CD4-positive, alpha-beta T cell treated with Interleukin-4 for 1 hour (primary cell): ENCODE results near the gene ARNT2.

Experiments used
- DNase-seq, 2 donors: peaks; one replicate each; pipeline ENCODE4 v3.0.0-alpha.2; 2020 to 2022

Gene ARNT2

GRCh38 chr15:80601256-80601655 is 197.1 kb downstream of the ARNT2 start:
- no peak for DNase-seq

GRCh38 chr15:80604583-80605575 is 200.7 kb downstream of the ARNT2 start:
- DNase-seq: no peak

GRCh38 chr15:80605591-80606150 is 201.5 kb downstream of the ARNT2 start:
- DNase-seq: no peak

GRCh38 chr15:80606511-80607071 is 202.4 kb downstream of the ARNT2 start:
- no peak for DNase-seq

GRCh38 chr15:80607287-80607980 is 203.3 kb downstream of the ARNT2 start:
- DNase-seq: no peak

- DNase-seq: no peak
These were observed 204.5 kb downstream of the ARNT2 start for GRCh38 chr15:80608688-80609087.

GRCh38 chr15:80609091-80609490 is 204.9 kb downstream of the ARNT2 start:
- DNase-seq: no peak

- DNase-seq: no peak
These were observed 205.3 kb downstream of the ARNT2 start for GRCh38 chr15:80609512-80609946.

GRCh38 chr15:80611543-80612080 is 207.4 kb downstream of the ARNT2 start:
- no peak for DNase-seq

GRCh38 chr15:80612118-80612823 is 208.1 kb downstream of the ARNT2 start:
- no peak for DNase-seq

GRCh38 chr15:80613762-80614365 is 209.7 kb downstream of the ARNT2 start:
- DNase-seq: no peak

GRCh38 chr15:80614711-80615360 is 210.7 kb downstream of the ARNT2 start:
- DNase-seq: no peak

GRCh38 chr15:80615361-80615736 is 211.2 kb downstream of the ARNT2 start:
- no peak for DNase-seq

- DNase-seq: no peak
These were observed 211.7 kb downstream of the ARNT2 start for GRCh38 chr15:80615783-80616391.

- DNase-seq: no peak
These were observed 214.7 kb downstream of the ARNT2 start for GRCh38 chr15:80618685-80619400.

- no peak for DNase-seq
These were observed 215.5 kb downstream of the ARNT2 start for GRCh38 chr15:80619680-80620079.

- DNase-seq: no peak
These were observed 216.0 kb downstream of the ARNT2 start for GRCh38 chr15:80620141-80620540.

- DNase-seq: no peak
These were observed 216.7 kb downstream of the ARNT2 start for GRCh38 chr15:80620931-80621330.

- no peak for DNase-seq
These were observed 222.5 kb downstream of the ARNT2 start for GRCh38 chr15:80626643-80627120.

GRCh38 chr15:80629355-80629754 is 225.2 kb downstream of the ARNT2 start:
- DNase-seq: no peak
